ENCODE results near the gene SAMD4B. TPM values are rescaled to one million over a fixed set of nuclear protein-coding genes. Genes with fewer than 3 reads are reported as not detected.

Gene SAMD4B
- total RNA-seq, 3 donors from 2014 or later: 57.4 to 65.2 (median 59.7) TPM

DNA sequence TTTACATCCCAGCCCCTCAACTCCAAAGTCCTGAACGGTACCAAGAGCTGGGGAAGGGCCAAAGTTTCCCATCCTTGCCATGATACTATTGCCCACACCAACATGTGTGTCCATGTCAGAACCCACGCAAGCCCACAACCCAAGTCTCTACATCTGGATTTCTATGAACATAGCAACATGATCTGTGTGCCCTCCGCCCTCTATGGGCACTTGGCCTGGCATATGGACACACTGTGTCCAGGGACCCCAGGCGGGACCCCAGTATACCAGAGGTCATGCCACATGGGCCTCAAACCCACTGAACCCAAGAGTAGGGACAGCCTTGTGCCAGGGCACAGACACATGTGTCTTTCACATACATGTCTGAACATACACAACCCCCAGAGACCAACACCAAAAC is 23.5 kb upstream of the SAMD4B start:
- no peak for TF ChIP-seq POLR2AphosphoS5 (IDR thresholded peaks at IDR 0.05)
- TF ChIP-seq POLR2A (IDR thresholded peaks at IDR 0.05): no peak
- TF ChIP-seq CTCF (IDR thresholded peaks at IDR 0.05): no peak
- DNase-seq (ENCODE audit: low spot score in 2 of 2): no peak
- no peaks in the 10 kb centered on the region for H3K36me3 ChIP-seq
- H3K4me3 ChIP-seq: no peak overlapping the region
- intact Hi-C loops (cut with DNase I; ENCODE audit: low total_unique reads): no loop called here
- H3K27me3 ChIP-seq: no peaks in the 10 kb centered on the region
- no peak overlapping the region for H3K27ac ChIP-seq
- no peaks in the 10 kb centered on the region for H3K4me1 ChIP-seq
- H3K9me3 ChIP-seq: no peaks in the 10 kb centered on the region

DNA sequence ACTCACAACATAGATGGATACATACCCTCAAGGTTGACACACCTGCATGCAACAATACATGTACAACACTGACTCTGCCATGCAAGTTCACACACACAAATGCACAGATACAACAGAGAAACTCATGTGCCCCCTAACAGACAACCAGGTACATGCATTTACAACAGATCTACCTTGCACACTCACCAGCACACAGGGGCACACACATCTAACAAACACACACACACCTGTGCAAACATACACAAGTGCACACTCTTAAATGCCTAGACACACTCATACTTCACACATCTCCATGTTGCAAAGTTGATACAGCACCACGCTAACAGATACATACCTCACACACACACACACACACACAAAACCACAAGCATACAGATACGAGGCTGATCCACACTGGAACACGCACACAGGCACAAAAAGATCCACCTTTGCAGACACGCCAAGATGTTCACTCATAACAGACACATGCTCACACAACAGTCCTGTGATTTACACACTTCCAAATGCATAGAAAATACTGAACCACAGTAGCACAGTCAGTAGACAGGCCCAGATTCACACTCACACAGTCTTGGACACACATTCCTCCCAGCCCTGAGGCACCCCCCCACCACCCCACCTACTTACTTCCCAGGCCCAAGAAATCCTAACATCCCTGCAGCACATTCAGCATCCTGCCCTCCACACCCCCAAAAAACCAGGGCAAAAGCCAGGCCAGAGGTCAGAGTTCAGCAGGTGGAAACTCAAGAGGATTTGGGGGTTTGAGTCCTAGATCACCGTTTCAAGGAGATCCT is 22.9 kb upstream of the SAMD4B start:
- peak overlapping the region in 2 of 3 donors; percentile 64 to 92 for H3K4me3 ChIP-seq
- H3K9me3 ChIP-seq: no peaks in the 10 kb centered on the region
- TF ChIP-seq CTCF (IDR thresholded peaks at IDR 0.05) (no peak), POLR2AphosphoS5 (IDR thresholded peaks at IDR 0.05) (no peak)
- no peak for DNase-seq (ENCODE audit: low spot score in 2 of 2)
- H3K27ac ChIP-seq: no peak overlapping the region
- H3K27me3 ChIP-seq: no peaks in the 10 kb centered on the region
- intact Hi-C loops (cut with DNase I; ENCODE audit: low total_unique reads): no loop called here
- H3K36me3 ChIP-seq: no peaks in the 10 kb centered on the region
- no peaks in the 10 kb centered on the region for H3K4me1 ChIP-seq

DNA sequence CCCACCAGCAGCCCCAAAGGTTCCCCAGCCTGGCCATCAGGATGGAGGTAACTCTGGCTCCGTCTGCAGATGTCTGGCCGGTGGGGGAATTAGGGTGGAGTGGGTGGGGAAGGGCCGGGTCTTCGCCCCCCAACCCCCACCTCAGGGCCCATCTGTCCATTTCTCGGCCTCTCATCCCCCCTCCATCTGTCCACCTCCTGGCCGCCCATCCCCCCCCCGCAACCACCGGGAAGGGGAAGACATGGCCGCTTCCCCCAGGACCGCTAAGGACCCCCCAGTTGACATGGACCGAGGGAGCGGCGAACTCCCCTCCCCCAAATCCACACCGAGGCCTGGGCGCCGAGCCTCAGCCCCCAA is 22.4 kb upstream of the SAMD4B start:
- no peaks in the 10 kb centered on the region for H3K27me3 ChIP-seq
- intact Hi-C loops (cut with DNase I; ENCODE audit: low total_unique reads): loop anchor here (10.0 kb wide), 1 partner anchor 195 kb away; the partner anchor contains the start of gene PAK4
- no peak for DNase-seq (ENCODE audit: low spot score in 2 of 2)
- H3K27ac ChIP-seq: no peak overlapping the region
- H3K4me3 ChIP-seq: peak overlapping the region; percentile 34 to 92 (median 64)
- no peaks in the 10 kb centered on the region for H3K9me3 ChIP-seq
- TF ChIP-seq POLR2AphosphoS5 (IDR thresholded peaks at IDR 0.05) (no peak), POLR2A (IDR thresholded peaks at IDR 0.05) (no peak), CTCF (IDR thresholded peaks at IDR 0.05) (no peak)
- H3K4me1 ChIP-seq: no peaks in the 10 kb centered on the region
- H3K36me3 ChIP-seq: no peaks in the 10 kb centered on the region

DNA sequence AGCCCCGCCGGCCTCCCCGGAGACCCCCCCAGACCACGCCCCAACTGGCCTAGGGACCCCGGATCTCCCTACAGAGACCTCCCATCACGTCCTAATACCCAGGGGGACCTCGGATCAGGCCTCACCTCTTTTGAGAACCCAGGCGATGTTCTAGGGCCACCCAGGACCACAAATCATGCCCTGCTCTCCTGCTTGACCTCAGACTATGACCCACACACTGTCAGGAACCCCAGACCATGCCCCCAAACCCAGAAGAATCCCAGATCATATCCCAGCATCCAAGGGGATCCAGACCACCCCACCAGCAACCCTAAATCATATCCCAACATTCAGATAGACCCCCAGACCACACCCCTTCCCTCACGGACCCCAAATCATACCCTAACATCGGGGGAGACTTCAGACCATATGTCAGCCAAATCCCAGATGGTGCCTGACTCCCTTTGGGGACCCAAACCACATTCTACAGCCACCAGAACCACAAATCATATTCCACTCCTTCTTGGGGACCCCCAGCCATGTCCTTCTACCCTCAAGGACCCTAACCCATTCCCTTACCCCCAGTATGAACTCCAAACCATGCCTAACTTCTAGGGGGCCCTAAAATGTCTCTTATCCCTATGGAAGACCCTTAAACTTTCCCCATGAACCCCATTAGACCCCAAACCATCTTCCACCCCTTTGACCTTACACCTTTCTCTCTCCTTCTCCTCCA is 20.9 kb upstream of the SAMD4B start:
- Histone ChIP-seq H3K9me3 (no peaks in the 10 kb centered on the region), H3K4me1 (no peaks in the 10 kb centered on the region), H3K36me3 (no peaks in the 10 kb centered on the region), H3K27ac (peak overlapping the region in 1 of 2 donors; percentile 68), H3K4me3 (peak overlapping the region; percentile 34 to 92 (median 64)), H3K27me3 (no peaks in the 10 kb centered on the region)
- no peak for DNase-seq (ENCODE audit: low spot score in 2 of 2)
- intact Hi-C loops (cut with DNase I; ENCODE audit: low total_unique reads): loop anchor here (10.0 kb wide), 1 partner anchor 196 kb away; the partner anchor contains the start of gene PAK4
- TF ChIP-seq POLR2A (IDR thresholded peaks at IDR 0.05): no peak
- no peak for TF ChIP-seq CTCF (IDR thresholded peaks at IDR 0.05)
- TF ChIP-seq POLR2AphosphoS5 (IDR thresholded peaks at IDR 0.05): no peak

DNA sequence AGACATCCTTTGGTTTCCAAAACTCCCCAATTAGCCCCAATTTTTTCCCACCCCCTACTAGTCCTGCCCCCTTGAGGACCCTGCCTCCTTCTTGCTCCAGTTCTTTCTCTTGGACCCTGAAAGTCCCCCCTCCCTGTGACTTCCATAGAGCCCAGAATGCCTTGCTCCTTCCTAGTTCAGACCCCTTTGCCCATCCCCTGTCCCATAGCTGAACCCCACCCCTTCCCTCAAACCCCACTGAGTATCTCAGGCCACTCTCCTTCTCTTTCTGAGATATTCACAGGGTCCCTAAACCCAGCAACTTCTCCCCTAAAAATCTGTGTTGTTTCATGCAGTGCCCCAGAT is 20.4 kb upstream of the SAMD4B start:
- intact Hi-C loops (cut with DNase I; ENCODE audit: low total_unique reads): loop anchor here (10.0 kb wide), 1 partner anchor 197 kb away; the partner anchor contains the start of gene PAK4

More for the DNA sequence above, 20.4 kb upstream of the SAMD4B start:
- no peaks in the 10 kb centered on the region for H3K27me3 ChIP-seq
- H3K36me3 ChIP-seq: no peaks in the 10 kb centered on the region
- DNase-seq (ENCODE audit: low spot score in 2 of 2): no peak
- TF ChIP-seq POLR2A (IDR thresholded peaks at IDR 0.05) (no peak), CTCF (IDR thresholded peaks at IDR 0.05) (no peak), POLR2AphosphoS5 (IDR thresholded peaks at IDR 0.05) (no peak)
- H3K9me3 ChIP-seq: no peaks in the 10 kb centered on the region
- H3K27ac ChIP-seq: no peak overlapping the region
- H3K4me3 ChIP-seq: no peak overlapping the region
- no peaks in the 10 kb centered on the region for H3K4me1 ChIP-seq
